Mesenchymal stem cell (in vitro differentiated cells and primary cell): Measurements from ENCODE around the gene CDH16.
"Not testable (repeated sequence)": the region's sequence is repeated elsewhere in the genome, so short reads cannot be mapped to it uniquely, and the experiment has no call there.

Source experiments
- DNase-seq: peaks from one replicate; pipeline ENCODE4 v3.0.0-alpha.2; 2013
- H2AFZ ChIP-seq: one replicate; pipeline ENCODE4 v1.6.1; 2013; ENCODE audit warnings: low read depth, mild to moderate bottlenecking, control low read depth, inconsistent platforms, low read length, moderate library complexity
- H2AK5ac ChIP-seq: 2 replicates; pipeline ENCODE4 v1.6.1; 2013; ENCODE audit warnings: low read length, moderate library complexity, mild to moderate bottlenecking, inconsistent platforms; ENCODE audit not compliant: severe bottlenecking
- H2BK120ac ChIP-seq: one replicate; pipeline ENCODE4 v1.6.1; 2013; ENCODE audit warnings: low read depth, mild to moderate bottlenecking, inconsistent platforms, low read length, moderate library complexity
- H2BK12ac ChIP-seq, 2 experiments: one replicate each; pipeline ENCODE4 v1.6.1; 2013; ENCODE audit warnings: inconsistent platforms in 2 of 2, low read length in 2 of 2, mild to moderate bottlenecking in 2 of 2, moderate library complexity in 2 of 2, control low read depth in 1 of 2
- H2BK15ac ChIP-seq: one replicate; pipeline ENCODE4 v1.6.1; 2013; ENCODE audit warnings: mild to moderate bottlenecking, low read depth, inconsistent platforms; ENCODE audit not compliant: poor library complexity, severe bottlenecking
- H2BK5ac ChIP-seq: 2 replicates; pipeline ENCODE4 v1.6.1; 2013; ENCODE audit warnings: low read depth, mild to moderate bottlenecking, low read length, control low read depth, inconsistent platforms; ENCODE audit not compliant: poor library complexity, severe bottlenecking
- H3K14ac ChIP-seq, 2 experiments: one replicate each; pipeline ENCODE4 v1.6.1; 2013; ENCODE audit warnings: inconsistent platforms in 2 of 2, low read length in 2 of 2, control low read depth in 1 of 2, mild to moderate bottlenecking in 1 of 2, moderate library complexity in 1 of 2
- H3K18ac ChIP-seq, 2 experiments: one replicate each; pipeline ENCODE4 v1.6.1; 2013; ENCODE audit warnings: inconsistent platforms in 2 of 2, low read length in 2 of 2, control low read depth in 1 of 2, low read depth in 1 of 2, mild to moderate bottlenecking in 1 of 2
- H3K23ac ChIP-seq, 2 experiments: one replicate each; pipeline ENCODE4 v1.6.1; 2013; ENCODE audit warnings: inconsistent platforms in 2 of 2, low read length in 2 of 2, mild to moderate bottlenecking in 2 of 2, moderate library complexity in 2 of 2, control low read depth in 1 of 2
- H3K27ac ChIP-seq: 2 replicates; pipeline ENCODE4 v1.5.1; 2013; ENCODE audit warnings: mild to moderate bottlenecking, moderate library complexity, low read length, control low read depth, inconsistent platforms; ENCODE audit not compliant: poor library complexity, severe bottlenecking
- H3K27me3 ChIP-seq, 2 experiments: 2 replicates each; pipeline versions ENCODE4 v1.6.1 to v1.7.0; 2013; ENCODE audit warnings: low read length in 2 of 2, mild to moderate bottlenecking in 2 of 2, moderate library complexity in 2 of 2, control low read depth in 1 of 2, inconsistent platforms in 1 of 2; ENCODE audit not compliant: control insufficient read depth in 1 of 2, insufficient read depth in 1 of 2
- H3K36me3 ChIP-seq, 2 experiments: 2 replicates each; pipeline versions ENCODE4 v1.6.1 to v1.7.0; 2013; ENCODE audit warnings: low read length in 2 of 2, control low read depth in 1 of 2, inconsistent platforms in 1 of 2, low read depth in 1 of 2, mild to moderate bottlenecking in 1 of 2; ENCODE audit not compliant: insufficient read depth in 2 of 2, control insufficient read depth in 1 of 2
- H3K4ac ChIP-seq, 2 experiments: one replicate each; pipeline ENCODE4 v1.6.1; 2013; ENCODE audit warnings: inconsistent platforms in 2 of 2, low read length in 2 of 2, mild to moderate bottlenecking in 2 of 2, moderate library complexity in 2 of 2, control low read depth in 1 of 2, low read depth in 1 of 2
- H3K4me1 ChIP-seq: 2 replicates; pipeline ENCODE4 v1.6.1; 2013; ENCODE audit warnings: low read depth, low read length, control low read depth; ENCODE audit not compliant: control insufficient read depth, insufficient read depth
- H3K4me2 ChIP-seq: 2 replicates; pipeline ENCODE4 v1.6.1; 2013; ENCODE audit warnings: low read length, mild to moderate bottlenecking, inconsistent platforms; ENCODE audit not compliant: poor library complexity, severe bottlenecking
- H3K4me3 ChIP-seq, 2 experiments: 2 replicates each; pipeline versions ENCODE4 v1.5.1 to v1.7.0; 2013; ENCODE audit warnings: low read length in 2 of 2, mild to moderate bottlenecking in 2 of 2, control low read depth in 1 of 2, low read depth in 1 of 2; ENCODE audit not compliant: insufficient read depth in 1 of 2
- H3K79me1 ChIP-seq: replicated peaks from 2 replicates; pipeline ENCODE4 v1.6.1; 2013; ENCODE audit warnings: mild to moderate bottlenecking, control low read depth, low read length, inconsistent platforms; ENCODE audit not compliant: poor library complexity, severe bottlenecking
- H3K9ac ChIP-seq: 2 replicates; pipeline ENCODE4 v1.7.0; 2013; ENCODE audit warnings: mild to moderate bottlenecking, low read length, moderate library complexity
- H3K9me3 ChIP-seq: 2 replicates; pipeline ENCODE4 v1.7.0; 2013; ENCODE audit warnings: mild to moderate bottlenecking, low read length; ENCODE audit not compliant: control insufficient read depth
- H4K8ac ChIP-seq: one replicate; pipeline ENCODE4 v1.6.1; 2013; ENCODE audit warnings: inconsistent platforms, mild to moderate bottlenecking, low read length, moderate library complexity
- H4K91ac ChIP-seq: one replicate; pipeline ENCODE4 v1.6.1; 2013; ENCODE audit warnings: mild to moderate bottlenecking, low read length, inconsistent platforms
- WGBS: methylation state at CpG from one replicate; pipeline ENCODE4 v1.1.7; 2013; ENCODE audit warnings: mixed read lengths; 5-methylcytosine and 5-hydroxymethylcytosine counted together

The CDH16 gene

GRCh38 chr16:66899310-66899944, 19.3 kb downstream of the CDH16 start:
- peak overlapping the region; percentile 96 for H2BK15ac ChIP-seq
- peak overlapping the region; percentile 5 for H2AK5ac ChIP-seq
- H3K18ac ChIP-seq, result peak overlapping the region; percentile 29 to 98
- H3K4me3 ChIP-seq, result no peak overlapping the region
- H2BK120ac ChIP-seq, result peak overlapping the region; percentile 7
- peak overlapping the region in 1 of 2 experiments; percentile 6 for H3K23ac ChIP-seq
- H2BK5ac ChIP-seq, result no peak overlapping the region
- H4K8ac ChIP-seq, result peak overlapping the region; percentile 92
- H3K4me2 ChIP-seq, result no peak overlapping the region
- H3K79me1 ChIP-seq, result no peaks in the 10 kb centered on the region
- H3K9me3 ChIP-seq, result no peaks in the 10 kb centered on the region
- peak overlapping the region; percentile 76 for H4K91ac ChIP-seq
- peak overlapping the region; percentile 1 for H3K27ac ChIP-seq
- H3K4me1 ChIP-seq, result peaks cover 28% of the 10 kb centered on the region
- DNase-seq, result peak; percentile 88
- 83% methylated on average over 6 of the region's 6 CpGs for WGBS
- peaks cover 0 to 3% of the 10 kb centered on the region in 2 experiments for H3K27me3 ChIP-seq
- H2BK12ac ChIP-seq, result peak overlapping the region; percentile 15 to 80
- H3K9ac ChIP-seq, result peak overlapping the region; percentile 44
- H3K14ac ChIP-seq, result peak overlapping the region in 1 of 2 experiments; percentile 86
- no peak overlapping the region for H2AFZ ChIP-seq
- H3K4ac ChIP-seq, result peak overlapping the region; percentile 16 to 71
- H3K36me3 ChIP-seq, result no peaks in the 10 kb centered on the region

- H2BK15ac ChIP-seq, result peak overlapping the region; percentile 96
- no peak overlapping the region for H3K4me2 ChIP-seq
- peaks cover 2 to 4% of the 10 kb centered on the region in 2 experiments for H3K36me3 ChIP-seq
- no peak overlapping the region for H4K8ac ChIP-seq
- H4K91ac ChIP-seq, result peak overlapping the region; percentile 76
- peak overlapping the region; percentile 29 to 98 for H3K18ac ChIP-seq
- H2BK120ac ChIP-seq, result peak overlapping the region; percentile 7
- H3K4me3 ChIP-seq, result no peak overlapping the region
- peak overlapping the region; percentile 16 to 71 for H3K4ac ChIP-seq
- H3K27ac ChIP-seq, result no peak overlapping the region
- H3K4me1 ChIP-seq, result peaks cover 28% of the 10 kb centered on the region
- H2AFZ ChIP-seq, result no peak overlapping the region
- H3K14ac ChIP-seq, result no peak overlapping the region
- no peak overlapping the region for H3K9ac ChIP-seq
- H3K23ac ChIP-seq, result peak overlapping the region in 1 of 2 experiments; percentile 6
- H3K79me1 ChIP-seq, result no peaks in the 10 kb centered on the region
- H2BK5ac ChIP-seq, result no peak overlapping the region
- DNase-seq, result no peak
- peaks cover 0 to 3% of the 10 kb centered on the region in 2 experiments for H3K27me3 ChIP-seq
- H2BK12ac ChIP-seq, result peak overlapping the region; percentile 60 to 80
- 95% methylated on average over 2 of the region's 2 CpGs for WGBS
- H3K9me3 ChIP-seq, result no peaks in the 10 kb centered on the region
- H2AK5ac ChIP-seq, result peak overlapping the region; percentile 43
These were observed 19.8 kb downstream of the CDH16 start for GRCh38 chr16:66898933-66899309.

GRCh38 chr16:66898207-66898606, 20.5 kb downstream of the CDH16 start:
- no peak overlapping the region for H3K18ac ChIP-seq
- DNase-seq, result peak; percentile 62
- no peak overlapping the region for H2AFZ ChIP-seq
- no peak overlapping the region for H2BK12ac ChIP-seq
- H4K8ac ChIP-seq, result no peak overlapping the region
- no peak overlapping the region for H3K4me3 ChIP-seq
- no peak overlapping the region for H4K91ac ChIP-seq
- H2BK120ac ChIP-seq, result no peak overlapping the region
- H3K79me1 ChIP-seq, result no peaks in the 10 kb centered on the region
- no peak overlapping the region for H3K4ac ChIP-seq
- no peak overlapping the region for H2BK5ac ChIP-seq
- peaks cover 28% of the 10 kb centered on the region for H3K4me1 ChIP-seq
- H3K14ac ChIP-seq, result no peak overlapping the region
- H3K9ac ChIP-seq, result no peak overlapping the region
- H3K36me3 ChIP-seq, result peaks cover 3 to 4% of the 10 kb centered on the region in 2 experiments
- peaks cover 0 to 2% of the 10 kb centered on the region in 2 experiments for H3K27me3 ChIP-seq
- no peak overlapping the region for H3K23ac ChIP-seq
- WGBS, result 95% methylated on average over 2 of the region's 3 CpGs
- no peaks in the 10 kb centered on the region for H3K9me3 ChIP-seq
- H3K27ac ChIP-seq, result no peak overlapping the region
- no peak overlapping the region for H2BK15ac ChIP-seq
- no peak overlapping the region for H2AK5ac ChIP-seq
- H3K4me2 ChIP-seq, result no peak overlapping the region

DNA sequence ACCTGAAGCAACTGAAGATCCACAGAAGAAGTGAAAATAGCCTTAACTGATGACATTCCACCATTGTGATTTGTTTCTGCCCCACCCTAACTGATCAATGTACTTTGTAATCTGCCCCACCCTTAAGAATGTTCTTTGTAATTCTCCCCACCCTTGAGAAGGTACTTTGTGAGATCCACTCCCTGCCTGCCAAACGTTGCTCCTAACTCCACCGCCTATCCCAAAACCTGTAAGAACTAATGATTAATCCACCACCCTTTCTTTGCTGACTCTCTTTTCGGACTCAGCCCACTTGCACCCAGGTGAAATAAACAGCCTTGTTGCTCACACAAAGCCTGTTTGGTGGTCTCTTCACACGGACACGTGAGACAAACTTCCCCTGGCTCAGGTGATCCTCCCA, 22.0 kb downstream of the CDH16 start:
- DNase-seq, H2BK120ac ChIP-seq, H2AFZ ChIP-seq, H2AK5ac ChIP-seq, H3K4me3 ChIP-seq, H2BK5ac ChIP-seq, H2BK15ac ChIP-seq, H3K18ac ChIP-seq, H4K8ac ChIP-seq, H3K27ac ChIP-seq, H3K36me3 ChIP-seq, H4K91ac ChIP-seq, H3K4me2 ChIP-seq, H3K79me1 ChIP-seq, H3K4ac ChIP-seq, H3K9ac ChIP-seq, H3K23ac ChIP-seq, H3K14ac ChIP-seq, H3K27me3 ChIP-seq, H3K9me3 ChIP-seq, H2BK12ac ChIP-seq: not testable (repeated sequence)
- peaks cover 30% of the 10 kb centered on the region for H3K4me1 ChIP-seq
- WGBS, result 73% methylated on average over 5 of the region's 5 CpGs
